Measurements from ENCODE around the gene VWA8. TPM values are rescaled to one million over a fixed set of nuclear protein-coding genes. Genes with fewer than 3 reads are reported as not detected.

VWA8 gene
- total RNA-seq, 1 donor from 2014 or later: 33.4 TPM

DNA sequence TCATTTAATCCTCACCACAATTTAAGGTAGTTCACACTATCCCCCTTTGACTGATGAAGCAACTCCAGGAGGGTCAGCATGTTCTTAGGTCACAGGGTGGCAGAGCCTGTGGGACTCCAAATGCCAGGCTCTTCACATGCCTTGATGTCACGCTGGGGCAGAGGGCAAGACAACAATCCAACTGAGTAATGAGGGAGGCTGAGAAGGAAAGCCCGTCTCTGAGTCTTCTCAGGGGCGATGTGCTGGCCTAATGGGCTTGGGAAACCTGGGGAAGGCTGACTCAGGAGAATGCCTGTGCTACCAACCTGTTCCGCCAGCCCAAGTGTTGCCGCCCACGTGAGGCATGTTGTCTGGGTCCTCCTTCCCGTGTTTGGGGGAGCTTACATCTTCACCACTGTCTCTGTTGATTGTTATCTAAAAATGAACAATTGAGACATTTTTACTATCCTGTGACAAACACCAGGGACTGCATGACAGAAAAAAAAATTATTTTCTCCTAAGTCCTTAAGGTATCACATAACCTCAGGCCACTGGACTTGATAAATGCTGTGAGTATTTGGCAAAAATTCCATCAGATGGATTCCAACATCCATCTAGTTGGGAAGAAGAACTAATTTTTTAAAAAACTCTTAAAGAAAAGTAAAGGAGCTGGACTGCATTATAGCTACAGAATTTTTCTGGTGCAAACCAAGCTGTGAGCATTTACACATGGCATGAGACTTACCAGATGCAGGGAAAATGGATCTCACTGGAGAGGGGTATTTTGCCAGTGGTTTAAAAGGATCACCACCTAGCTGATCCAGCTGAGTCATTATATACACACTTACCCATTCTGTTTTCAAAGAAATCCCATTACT, 346.0 kb downstream of the VWA8 start:
- intact Hi-C loops (cut with DNase I): no loop called here
- no peak for DNase-seq (ENCODE audit: extremely low spot score in 2 of 2)
- H3K27me3 ChIP-seq: no peaks in the 10 kb centered on the region
- H3K9me3 ChIP-seq: no peaks in the 10 kb centered on the region
- H3K4me1 ChIP-seq: peaks cover 23% of the 10 kb centered on the region
- peak overlapping the region; percentile 26 for H3K27ac ChIP-seq
- no peak overlapping the region for H3K4me3 ChIP-seq
- no peaks in the 10 kb centered on the region for H3K36me3 ChIP-seq
- TF ChIP-seq POLR2AphosphoS5 (IDR thresholded peaks at IDR 0.05; ENCODE audit: insufficient read depth in 1 of 2, low read depth in 1 of 2) (no peak), POLR2A (IDR thresholded peaks at IDR 0.05) (no peak)
- TF ChIP-seq, protein P1, sequence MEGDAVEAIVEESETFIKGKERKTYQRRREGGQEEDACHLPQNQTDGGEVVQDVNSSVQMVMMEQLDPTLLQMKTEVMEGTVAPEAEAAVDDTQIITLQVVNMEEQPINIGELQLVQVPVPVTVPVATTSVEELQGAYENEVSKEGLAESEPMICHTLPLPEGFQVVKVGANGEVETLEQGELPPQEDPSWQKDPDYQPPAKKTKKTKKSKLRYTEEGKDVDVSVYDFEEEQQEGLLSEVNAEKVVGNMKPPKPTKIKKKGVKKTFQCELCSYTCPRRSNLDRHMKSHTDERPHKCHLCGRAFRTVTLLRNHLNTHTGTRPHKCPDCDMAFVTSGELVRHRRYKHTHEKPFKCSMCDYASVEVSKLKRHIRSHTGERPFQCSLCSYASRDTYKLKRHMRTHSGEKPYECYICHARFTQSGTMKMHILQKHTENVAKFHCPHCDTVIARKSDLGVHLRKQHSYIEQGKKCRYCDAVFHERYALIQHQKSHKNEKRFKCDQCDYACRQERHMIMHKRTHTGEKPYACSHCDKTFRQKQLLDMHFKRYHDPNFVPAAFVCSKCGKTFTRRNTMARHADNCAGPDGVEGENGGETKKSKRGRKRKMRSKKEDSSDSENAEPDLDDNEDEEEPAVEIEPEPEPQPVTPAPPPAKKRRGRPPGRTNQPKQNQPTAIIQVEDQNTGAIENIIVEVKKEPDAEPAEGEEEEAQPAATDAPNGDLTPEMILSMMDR (IDR thresholded peaks at IDR 0.05): no peak

DNA sequence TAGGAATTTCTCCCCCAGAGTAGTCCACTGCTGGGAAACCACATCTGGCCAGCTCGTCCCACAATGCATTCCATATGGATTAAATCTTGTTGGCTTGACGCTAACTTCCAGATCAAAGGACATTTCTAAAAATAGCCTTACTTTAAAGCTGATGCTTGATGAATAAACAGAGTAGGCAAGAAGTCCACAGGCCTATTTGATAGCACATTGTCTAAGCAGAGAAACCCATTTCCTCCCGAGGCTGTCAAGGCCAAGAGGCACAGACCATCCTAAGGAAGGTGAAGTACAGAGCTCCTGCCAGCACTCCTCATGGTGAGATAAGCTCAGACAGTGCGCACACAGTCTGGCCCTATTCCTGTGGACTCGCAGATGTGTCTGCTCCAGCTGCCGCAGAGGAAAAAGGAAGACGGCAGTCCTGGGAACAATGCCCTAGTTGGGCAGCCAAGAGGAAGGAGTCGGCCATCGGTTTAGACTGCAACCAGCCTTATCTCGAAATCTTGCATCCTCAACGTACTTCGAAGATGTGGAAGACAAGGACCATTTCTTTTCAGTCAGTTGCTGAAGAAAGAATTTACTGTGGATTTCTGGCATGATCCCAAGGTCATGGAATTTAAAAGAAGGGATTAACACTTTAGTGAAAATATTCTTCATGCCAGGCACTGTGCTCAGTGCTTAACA, 346.8 kb downstream of the VWA8 start:
- no peaks in the 10 kb centered on the region for H3K27me3 ChIP-seq
- no peaks in the 10 kb centered on the region for H3K9me3 ChIP-seq
- H3K36me3 ChIP-seq: no peaks in the 10 kb centered on the region
- peaks cover 23% of the 10 kb centered on the region for H3K4me1 ChIP-seq
- no peak for DNase-seq (ENCODE audit: extremely low spot score in 2 of 2)
- intact Hi-C loops (cut with DNase I): no loop called here
- no peak overlapping the region for H3K4me3 ChIP-seq
- TF ChIP-seq POLR2AphosphoS5 (IDR thresholded peaks at IDR 0.05; ENCODE audit: insufficient read depth in 1 of 2, low read depth in 1 of 2): no peak
- TF ChIP-seq, protein P1 (IDR thresholded peaks at IDR 0.05): no peak
- TF ChIP-seq POLR2A (IDR thresholded peaks at IDR 0.05): no peak
- peak overlapping the region; percentile 38 for H3K27ac ChIP-seq

DNA sequence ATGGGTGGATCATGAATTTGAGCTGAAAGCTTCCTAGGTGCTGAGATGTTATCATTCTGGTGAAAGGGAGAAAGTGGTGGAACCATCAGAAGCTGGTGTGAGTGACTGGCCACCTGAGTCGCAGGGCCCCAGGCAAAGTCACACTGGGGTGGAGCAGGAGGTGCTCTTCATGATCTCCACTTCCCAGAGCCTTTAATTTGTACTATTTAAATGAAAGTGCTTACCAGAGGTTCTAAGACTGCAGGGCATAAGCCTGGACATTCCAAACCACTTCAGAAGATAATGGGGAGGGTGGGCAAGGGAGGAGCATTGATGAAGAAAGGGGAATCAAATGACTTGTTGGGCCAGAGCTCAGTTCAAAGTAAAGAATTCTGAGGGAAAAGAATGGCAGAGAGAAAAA, 347.4 kb downstream of the VWA8 start:
- peak overlapping the region; percentile 38 for H3K27ac ChIP-seq

DNA sequence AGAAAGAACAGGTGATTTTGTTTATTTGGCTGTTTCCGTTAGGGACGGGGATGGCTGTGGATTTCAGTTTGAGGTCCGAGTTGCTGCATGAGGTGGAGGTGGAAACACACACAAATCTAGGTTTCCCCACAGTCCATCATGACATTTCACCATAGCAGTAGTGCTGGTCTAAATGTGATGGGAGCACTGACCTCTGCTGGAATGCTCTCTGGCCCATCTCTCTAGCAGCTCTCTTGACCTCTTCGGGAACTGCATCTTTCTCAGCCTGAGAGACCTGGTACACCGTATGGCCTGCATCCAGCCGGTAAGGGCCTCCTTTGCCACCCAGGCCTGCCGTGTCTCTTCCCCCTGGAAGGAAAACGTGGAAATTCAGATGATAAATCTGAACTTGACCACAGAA, 349.5 kb downstream of the VWA8 start:
- no peak for TF ChIP-seq POLR2A (IDR thresholded peaks at IDR 0.05)

More for the DNA sequence above, 347.4 kb downstream of the VWA8 start:
- intact Hi-C loops (cut with DNase I): no loop called here
- H3K9me3 ChIP-seq: no peaks in the 10 kb centered on the region
- H3K27me3 ChIP-seq: no peaks in the 10 kb centered on the region
- no peak for TF ChIP-seq POLR2A (IDR thresholded peaks at IDR 0.05)
- no peak for TF ChIP-seq POLR2AphosphoS5 (IDR thresholded peaks at IDR 0.05; ENCODE audit: insufficient read depth in 1 of 2, low read depth in 1 of 2)
- TF ChIP-seq, protein P1 (IDR thresholded peaks at IDR 0.05): no peak
- H3K36me3 ChIP-seq: no peaks in the 10 kb centered on the region
- no peak overlapping the region for H3K4me3 ChIP-seq
- DNase-seq (ENCODE audit: extremely low spot score in 2 of 2): no peak
- peaks cover 23% of the 10 kb centered on the region for H3K4me1 ChIP-seq

DNA sequence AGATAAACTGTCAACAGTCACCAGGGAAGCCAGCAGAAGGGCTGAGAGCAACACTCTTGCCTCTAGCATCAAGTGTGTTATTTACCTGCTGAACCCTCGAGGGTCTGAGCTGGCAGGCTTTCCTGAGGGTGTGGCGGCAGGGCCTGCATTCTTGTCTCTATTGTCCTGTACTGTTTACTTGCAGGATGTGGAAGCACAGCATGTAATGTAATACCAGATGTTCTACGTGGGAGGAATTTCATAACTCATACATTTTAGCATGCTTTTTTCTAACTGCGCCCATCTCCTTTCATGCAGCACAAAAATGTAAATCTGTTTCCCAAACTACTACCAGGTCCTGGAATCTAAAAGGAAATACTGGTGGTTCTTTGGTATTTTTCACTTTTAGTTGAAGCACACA, 350.5 kb downstream of the VWA8 start:
- Histone ChIP-seq H3K9me3 (no peaks in the 10 kb centered on the region), H3K36me3 (no peaks in the 10 kb centered on the region), H3K4me1 (peaks cover 22% of the 10 kb centered on the region), H3K4me3 (no peak overlapping the region), H3K27ac (no peak overlapping the region), H3K27me3 (no peaks in the 10 kb centered on the region)
- intact Hi-C loops (cut with DNase I): no loop called here
- no peak for DNase-seq (ENCODE audit: extremely low spot score in 2 of 2)
- TF ChIP-seq POLR2A (IDR thresholded peaks at IDR 0.05): no peak
- TF ChIP-seq, protein P1 (IDR thresholded peaks at IDR 0.05): no peak
- no peak for TF ChIP-seq POLR2AphosphoS5 (IDR thresholded peaks at IDR 0.05; ENCODE audit: insufficient read depth in 1 of 2, low read depth in 1 of 2)

More for the DNA sequence above, 349.5 kb downstream of the VWA8 start:
- DNase-seq (ENCODE audit: extremely low spot score in 2 of 2): no peak
- Histone ChIP-seq H3K27ac (no peak overlapping the region), H3K27me3 (no peaks in the 10 kb centered on the region), H3K4me3 (no peak overlapping the region), H3K36me3 (no peaks in the 10 kb centered on the region), H3K9me3 (no peaks in the 10 kb centered on the region), H3K4me1 (peaks cover 23% of the 10 kb centered on the region)
- intact Hi-C loops (cut with DNase I): no loop called here
